ENCODE data around the gene OTUD7B. TPM values are rescaled to one million over a fixed set of nuclear protein-coding genes. Genes with fewer than 3 reads are reported as not detected.

The OTUD7B gene
- total RNA-seq, 1 experiment from 2014 or later, result 11.5 TPM

- no peak for DNase-seq
- TF ChIP-seq EZH2phosphoT487 (IDR thresholded peaks at IDR 0.05; ENCODE audit: borderline replicate concordance, low read length), result no peak
- TF ChIP-seq EZH2 (IDR thresholded peaks at IDR 0.05; ENCODE audit: low read length, unreplicated experiment), result no peak
- TF ChIP-seq CTCF (conservative IDR thresholded peaks at IDR 0.05; ENCODE audit: low read depth, low read length), result no peak
Observed at GRCh38 chr1:149914545-149914944, 96.0 kb downstream of the OTUD7B start.

GRCh38 chr1:149906570-149907075 is 103.9 kb downstream of the OTUD7B start:
- no peaks in the 10 kb centered on the region for H4K20me1 ChIP-seq (ENCODE audit: low read length)
- TF ChIP-seq EZH2 (IDR thresholded peaks at IDR 0.05; ENCODE audit: low read length, unreplicated experiment), result no peak
- no peak for TF ChIP-seq EZH2phosphoT487 (IDR thresholded peaks at IDR 0.05; ENCODE audit: borderline replicate concordance, low read length)
- TF ChIP-seq CTCF (conservative IDR thresholded peaks at IDR 0.05; ENCODE audit: low read depth, low read length), result no peak
- no peaks in the 10 kb centered on the region for H3K9me2 ChIP-seq (replicated peaks; ENCODE audit: low read length)
- DNase-seq, result no peak
- no peak for ATAC-seq
- no peak overlapping the region for H3K4me2 ChIP-seq (ENCODE audit: low read length)
- POLR2A ChIA-PET (ENCODE audit: unreplicated experiment), result no interaction called here
- no peaks in the 10 kb centered on the region for H3F3A ChIP-seq (ENCODE audit: low read length, unreplicated experiment)
- H3K27me3 ChIP-seq (ENCODE audit: low read length), result no peaks in the 10 kb centered on the region
- H2AFZ ChIP-seq (ENCODE audit: low read length), result no peak overlapping the region
- H3K36me3 ChIP-seq (ENCODE audit: low read depth, low read length), result no peaks in the 10 kb centered on the region
- H3K9ac ChIP-seq (ENCODE audit: low read length), result no peak overlapping the region
- no peak overlapping the region for H3K4me3 ChIP-seq (ENCODE audit: low read length)
- no peaks in the 10 kb centered on the region for H3K4me1 ChIP-seq (ENCODE audit: insufficient read depth, low read length)
- H3K27ac ChIP-seq (ENCODE audit: low read length), result no peak overlapping the region
- H3K9me3 ChIP-seq (ENCODE audit: low read length), result no peaks in the 10 kb centered on the region
- CTCF ChIA-PET, result no interaction called here
- intact Hi-C loops (cut with micrococcal nuclease), result no loop called here
- BruUV-seq (replicated peaks), result no TSS peak
- H3K79me2 ChIP-seq (ENCODE audit: low read length), result no peaks in the 10 kb centered on the region

More at GRCh38 chr1:149914545-149914944, 96.0 kb downstream of the OTUD7B start:
- Histone ChIP-seq H3K27me3 (ENCODE audit: low read length) (no peaks in the 10 kb centered on the region), H2AFZ (ENCODE audit: low read length) (no peak overlapping the region), H3K9ac (ENCODE audit: low read length) (no peak overlapping the region), H3K9me3 (ENCODE audit: low read length) (no peaks in the 10 kb centered on the region), H4K20me1 (ENCODE audit: low read length) (no peaks in the 10 kb centered on the region), H3K4me3 (ENCODE audit: low read length) (no peak overlapping the region), H3K36me3 (ENCODE audit: low read depth, low read length) (no peaks in the 10 kb centered on the region), H3K4me2 (ENCODE audit: low read length) (no peak overlapping the region), H3K27ac (ENCODE audit: low read length) (no peak overlapping the region), H3F3A (ENCODE audit: low read length, unreplicated experiment) (peaks cover 5% of the 10 kb centered on the region), H3K79me2 (ENCODE audit: low read length) (no peaks in the 10 kb centered on the region), H3K4me1 (ENCODE audit: insufficient read depth, low read length) (no peaks in the 10 kb centered on the region), H3K9me2 (replicated peaks; ENCODE audit: low read length) (no peaks in the 10 kb centered on the region)
- no TSS peak for BruUV-seq (replicated peaks)
- POLR2A ChIA-PET (ENCODE audit: unreplicated experiment), result no interaction called here
- CTCF ChIA-PET, result no interaction called here
- intact Hi-C loops (cut with micrococcal nuclease), result no loop called here
- no peak for ATAC-seq

GRCh38 chr1:149903836-149904491 is 106.6 kb downstream of the OTUD7B start:
- ATAC-seq (no peak), DNase-seq (no peak)
- no peaks in the 10 kb centered on the region for H3K36me3 ChIP-seq (ENCODE audit: low read depth, low read length)
- no peak overlapping the region for H3K27ac ChIP-seq (ENCODE audit: low read length)
- no peak overlapping the region for H2AFZ ChIP-seq (ENCODE audit: low read length)
- H3K4me1 ChIP-seq (ENCODE audit: insufficient read depth, low read length), result peaks cover 7% of the 10 kb centered on the region; the same call in 1 of the 2 replicates
- H3K9me2 ChIP-seq (replicated peaks; ENCODE audit: low read length), result no peaks in the 10 kb centered on the region
- H3K9ac ChIP-seq (ENCODE audit: low read length), result no peak overlapping the region
- POLR2A ChIA-PET (ENCODE audit: unreplicated experiment), result interaction anchor here (0.6 kb wide), 1 partner anchor 283 kb away, joined by 7 read pairs; no protein-coding TSS in a partner anchor
- intact Hi-C loops (cut with micrococcal nuclease), result no loop called here
- peaks cover 5% of the 10 kb centered on the region; the same call in 1 of the 2 replicates for H3K79me2 ChIP-seq (ENCODE audit: low read length)
- H3F3A ChIP-seq (ENCODE audit: low read length, unreplicated experiment), result no peaks in the 10 kb centered on the region
- TF ChIP-seq EZH2 (IDR thresholded peaks at IDR 0.05; ENCODE audit: low read length, unreplicated experiment) (no peak), EZH2phosphoT487 (IDR thresholded peaks at IDR 0.05; ENCODE audit: borderline replicate concordance, low read length) (no peak), CTCF (conservative IDR thresholded peaks at IDR 0.05; ENCODE audit: low read depth, low read length) (no peak)
- H3K27me3 ChIP-seq (ENCODE audit: low read length), result no peaks in the 10 kb centered on the region
- no peak overlapping the region for H3K4me3 ChIP-seq (ENCODE audit: low read length)
- no peaks in the 10 kb centered on the region for H3K9me3 ChIP-seq (ENCODE audit: low read length)
- no TSS peak for BruUV-seq (replicated peaks)
- CTCF ChIA-PET, result no interaction called here
- no peak overlapping the region for H3K4me2 ChIP-seq (ENCODE audit: low read length)
- H4K20me1 ChIP-seq (ENCODE audit: low read length), result no peaks in the 10 kb centered on the region

Data from PC-3 (cell line).